ENCODE measurements around the gene NEXN. TPM values are rescaled to one million over a fixed set of nuclear protein-coding genes. Genes with fewer than 3 reads are reported as not detected.

NEXN gene
- total RNA-seq, 1 experiment from 2014 or later, result 0.15 TPM

- no peak for TF ChIP-seq TCF7L2 (IDR thresholded peaks at IDR 0.05; ENCODE audit: borderline replicate concordance, extremely low read depth, insufficient read depth, insufficient read length)
- TF ChIP-seq, protein P1, sequence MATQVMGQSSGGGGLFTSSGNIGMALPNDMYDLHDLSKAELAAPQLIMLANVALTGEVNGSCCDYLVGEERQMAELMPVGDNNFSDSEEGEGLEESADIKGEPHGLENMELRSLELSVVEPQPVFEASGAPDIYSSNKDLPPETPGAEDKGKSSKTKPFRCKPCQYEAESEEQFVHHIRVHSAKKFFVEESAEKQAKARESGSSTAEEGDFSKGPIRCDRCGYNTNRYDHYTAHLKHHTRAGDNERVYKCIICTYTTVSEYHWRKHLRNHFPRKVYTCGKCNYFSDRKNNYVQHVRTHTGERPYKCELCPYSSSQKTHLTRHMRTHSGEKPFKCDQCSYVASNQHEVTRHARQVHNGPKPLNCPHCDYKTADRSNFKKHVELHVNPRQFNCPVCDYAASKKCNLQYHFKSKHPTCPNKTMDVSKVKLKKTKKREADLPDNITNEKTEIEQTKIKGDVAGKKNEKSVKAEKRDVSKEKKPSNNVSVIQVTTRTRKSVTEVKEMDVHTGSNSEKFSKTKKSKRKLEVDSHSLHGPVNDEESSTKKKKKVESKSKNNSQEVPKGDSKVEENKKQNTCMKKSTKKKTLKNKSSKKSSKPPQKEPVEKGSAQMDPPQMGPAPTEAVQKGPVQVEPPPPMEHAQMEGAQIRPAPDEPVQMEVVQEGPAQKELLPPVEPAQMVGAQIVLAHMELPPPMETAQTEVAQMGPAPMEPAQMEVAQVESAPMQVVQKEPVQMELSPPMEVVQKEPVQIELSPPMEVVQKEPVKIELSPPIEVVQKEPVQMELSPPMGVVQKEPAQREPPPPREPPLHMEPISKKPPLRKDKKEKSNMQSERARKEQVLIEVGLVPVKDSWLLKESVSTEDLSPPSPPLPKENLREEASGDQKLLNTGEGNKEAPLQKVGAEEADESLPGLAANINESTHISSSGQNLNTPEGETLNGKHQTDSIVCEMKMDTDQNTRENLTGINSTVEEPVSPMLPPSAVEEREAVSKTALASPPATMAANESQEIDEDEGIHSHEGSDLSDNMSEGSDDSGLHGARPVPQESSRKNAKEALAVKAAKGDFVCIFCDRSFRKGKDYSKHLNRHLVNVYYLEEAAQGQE (IDR thresholded peaks at IDR 0.05; ENCODE audit: low read depth), result no peak
- no peak for TF ChIP-seq YY1 (IDR thresholded peaks at IDR 0.05; ENCODE audit: extremely low read depth, insufficient replicate concordance, low read depth, low read length)
These were observed 17.2 kb downstream of the NEXN start (continued) for GRCh38 chr1:77905603-77906002.

GRCh38 chr1:77906019-77906545 is 17.7 kb downstream of the NEXN start:
- intact Hi-C loops (cut with micrococcal nuclease), result loop anchor here (10.0 kb wide), 2 partner anchors 221 to 371 kb away; partner anchors contain the start of gene ZZZ3

More at GRCh38 chr1:77906019-77906545, 17.7 kb downstream of the NEXN start:
- H3K4me1 ChIP-seq (ENCODE audit: control insufficient read depth in 1 of 2, insufficient read depth in 2 of 2, low read length in 2 of 2), result no peaks in the 10 kb centered on the region
- RAD21 ChIA-PET (ENCODE audit: low non-redundant PET in 1 of 2, low total read pairs in 2 of 2, uncharacterized antibody in 2 of 2, unreplicated experiment in 2 of 2), result no interaction called here
- no peaks in the 10 kb centered on the region for H3K36me3 ChIP-seq (ENCODE audit: control insufficient read depth in 1 of 2, insufficient read depth in 2 of 2, low read length in 2 of 2)
- no peak overlapping the region for H3K4me2 ChIP-seq (ENCODE audit: low read length)
- H3K9ac ChIP-seq (ENCODE audit: low read length), result no peak overlapping the region
- DNase-seq (ENCODE audit: low read depth, low spot score), result no peak
- no peaks in the 10 kb centered on the region for H4K20me1 ChIP-seq (ENCODE audit: insufficient read depth)
- CTCF ChIA-PET, result no interaction called here
- no peak for ATAC-seq
- no TSS peak for BruUV-seq (replicated peaks)
- no peaks in the 10 kb centered on the region for H3K9me3 ChIP-seq (ENCODE audit: control insufficient read depth in 1 of 2, insufficient read depth in 1 of 2, low read depth in 1 of 2, low read length in 2 of 2)
- no peak overlapping the region for H3K4me3 ChIP-seq (replicated peaks in 1 of 2; ENCODE audit: low read depth in 1 of 2, low read length in 2 of 2)
- no peaks in the 10 kb centered on the region for H3K79me2 ChIP-seq (ENCODE audit: insufficient read depth, low read length)
- no peak overlapping the region for H2AFZ ChIP-seq (ENCODE audit: low read depth, low read length, poor library complexity, severe bottlenecking)
- no peak overlapping the region for H3K27ac ChIP-seq (ENCODE audit: low read depth, low read length)
- H3K9me2 ChIP-seq (ENCODE audit: insufficient read depth), result no peaks in the 10 kb centered on the region
- POLR2A ChIA-PET, result no interaction called here
- no peak for TF ChIP-seq SIN3A (IDR thresholded peaks at IDR 0.05; ENCODE audit: low read depth)
- H3K27me3 ChIP-seq (ENCODE audit: insufficient read depth, low read length), result no peaks in the 10 kb centered on the region
